Fibroblast of skin of abdomen (primary cell): ENCODE results near the gene PNMA8C.
A peak's percentile ranks its signal among the peaks of the same experiment; 100 is the strongest.
"Not testable (repeated sequence)": the region's sequence is repeated elsewhere in the genome, so short reads cannot be mapped to it uniquely, and the experiment has no call there.

Experiments
- DNase-seq: peaks from one replicate; pipeline ENCODE4 v3.0.0-alpha.2; 2013

PNMA8C gene

GRCh38 chr19:46447006-46447405 is 18.3 kb upstream of the PNMA8C start:
- no peak for DNase-seq

- DNase-seq, result no peak
These were observed 17.3 kb upstream of the PNMA8C start for GRCh38 chr19:46446021-46446420.

- DNase-seq, result peak; percentile 79
These were observed 14.2 kb upstream of the PNMA8C start for GRCh38 chr19:46442808-46443450.

GRCh38 chr19:46441866-46442265 is 13.1 kb upstream of the PNMA8C start:
- DNase-seq, result no peak

GRCh38 chr19:46435689-46436088 is 7.0 kb upstream of the PNMA8C start:
- DNase-seq, result not testable (repeated sequence)

GRCh38 chr19:46435009-46435408 is 6.3 kb upstream of the PNMA8C start:
- DNase-seq, result no peak

GRCh38 chr19:46433470-46433869 is 4.7 kb upstream of the PNMA8C start:
- DNase-seq, result not testable (repeated sequence)

GRCh38 chr19:46431824-46432223 is 3.1 kb upstream of the PNMA8C start:
- no peak for DNase-seq

GRCh38 chr19:46429999-46430398 is 1.3 kb upstream of the PNMA8C start:
- no peak for DNase-seq

GRCh38 chr19:46427518-46428045 is 1.2 kb downstream of the PNMA8C start:
- no peak for DNase-seq

GRCh38 chr19:46426506-46427162 is 2.1 kb downstream of the PNMA8C start:
- peak; percentile 79 for DNase-seq

GRCh38 chr19:46426035-46426505 is 2.7 kb downstream of the PNMA8C start:
- no peak for DNase-seq

- no peak for DNase-seq
These were observed 5.5 kb downstream of the PNMA8C start for GRCh38 chr19:46423188-46423587.

- DNase-seq, result no peak
These were observed 6.4 kb downstream of the PNMA8C start for GRCh38 chr19:46422344-46422743.

GRCh38 chr19:46420056-46420455 is 8.7 kb downstream of the PNMA8C start:
- no peak for DNase-seq

- peak; percentile 91 for DNase-seq
These were observed 12.7 kb downstream of the PNMA8C start for GRCh38 chr19:46415804-46416709.

GRCh38 chr19:46414899-46415298 is 13.8 kb downstream of the PNMA8C start:
- DNase-seq, result not testable (repeated sequence)

- DNase-seq, result peak; percentile 98
These were observed 15.3 kb downstream of the PNMA8C start, which contains the start of gene CCDC8 for GRCh38 chr19:46413262-46414031. TSS of gene CCDC8 (minus strand) at chr19:46413564. CDS start at chr19:46412810, 754 bp downstream.

GRCh38 chr19:46412650-46413261 is 16.0 kb downstream of the PNMA8C start:
- DNase-seq, result no peak

- DNase-seq, result no peak
These were observed 16.6 kb downstream of the PNMA8C start for GRCh38 chr19:46411925-46412649.
